Measurements from ENCODE around the gene VPREB1.
A peak's percentile ranks its signal among the peaks of the same experiment; 100 is the strongest.
"Not testable (repeated sequence)": the region's sequence is repeated elsewhere in the genome, so short reads cannot be mapped to it uniquely, and the experiment has no call there.

VPREB1 gene

DNA sequence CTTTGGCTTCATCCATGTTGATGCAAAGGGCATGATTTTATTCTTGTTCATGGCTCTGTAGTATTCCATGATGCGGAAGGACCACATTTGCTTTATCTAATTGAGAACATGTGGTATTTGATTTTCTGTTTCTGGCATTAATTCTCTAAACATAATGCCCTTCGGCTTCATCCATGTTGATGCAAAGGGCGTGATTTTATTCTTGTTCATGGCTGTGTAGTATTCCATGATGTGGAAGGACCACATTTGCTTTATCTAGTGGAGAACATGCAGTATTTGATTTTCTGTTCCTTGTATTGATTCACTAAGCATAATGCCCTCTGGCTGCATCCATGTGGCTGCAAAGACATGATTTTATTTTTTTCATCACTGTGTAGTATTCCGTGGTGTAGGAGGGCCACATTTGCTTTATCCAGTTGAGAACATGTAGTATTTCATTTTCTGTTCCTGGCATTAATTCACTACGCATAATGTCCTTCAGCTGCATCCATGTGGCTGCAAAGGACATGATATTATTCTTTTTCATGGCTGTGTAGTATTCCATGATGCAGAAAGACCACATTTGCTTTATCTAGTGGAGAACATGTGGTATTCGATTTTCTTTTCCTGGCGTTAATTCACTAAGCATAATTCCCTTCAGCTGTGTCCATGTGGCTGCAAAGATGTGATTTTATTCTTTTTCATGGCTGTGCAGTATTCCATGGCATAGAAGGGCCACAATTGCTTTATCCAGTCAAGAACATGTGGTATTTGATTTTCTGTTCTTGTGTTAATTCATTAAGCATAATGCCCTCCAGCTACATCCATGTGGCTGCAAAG lies 14.2 kb downstream of the VPREB1 start:
- not testable (repeated sequence) for H3K36me3 ChIP-seq (ENCODE audit: control insufficient read depth, insufficient read depth, low read length, severe bottlenecking); H3K9ac ChIP-seq (ENCODE audit: low read length); H3K4me1 ChIP-seq (ENCODE audit: control insufficient read depth, insufficient read depth, low read length); H3K27me3 ChIP-seq (replicated peaks; ENCODE audit: control insufficient read depth, insufficient read depth, low read length); H3K9me3 ChIP-seq (ENCODE audit: control insufficient read depth, low read length); DNase-seq (ENCODE audit: low read depth); H3K4me3 ChIP-seq (ENCODE audit: low read length)

DNA sequence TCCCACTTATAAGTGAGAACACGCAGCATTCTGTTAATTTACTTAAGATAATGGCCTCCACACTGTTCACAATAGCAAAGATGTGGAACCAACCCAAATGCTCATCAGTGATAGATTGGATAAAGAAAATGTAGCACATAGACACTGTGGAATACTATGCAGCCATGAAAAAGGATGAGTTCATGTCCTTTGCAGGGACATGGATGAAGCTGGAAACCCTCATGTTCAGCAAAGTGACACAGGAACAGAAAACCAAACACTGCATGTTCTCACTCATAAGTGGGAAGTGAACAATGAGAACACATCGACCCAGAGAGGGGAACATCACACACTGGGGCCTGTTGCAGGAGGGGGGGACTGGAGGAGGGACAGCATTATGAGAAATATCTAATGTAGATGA lies 15.6 kb downstream of the VPREB1 start:
- not testable (repeated sequence) for H3K27me3 ChIP-seq (replicated peaks; ENCODE audit: control insufficient read depth, insufficient read depth, low read length); DNase-seq (ENCODE audit: low read depth)

DNA sequence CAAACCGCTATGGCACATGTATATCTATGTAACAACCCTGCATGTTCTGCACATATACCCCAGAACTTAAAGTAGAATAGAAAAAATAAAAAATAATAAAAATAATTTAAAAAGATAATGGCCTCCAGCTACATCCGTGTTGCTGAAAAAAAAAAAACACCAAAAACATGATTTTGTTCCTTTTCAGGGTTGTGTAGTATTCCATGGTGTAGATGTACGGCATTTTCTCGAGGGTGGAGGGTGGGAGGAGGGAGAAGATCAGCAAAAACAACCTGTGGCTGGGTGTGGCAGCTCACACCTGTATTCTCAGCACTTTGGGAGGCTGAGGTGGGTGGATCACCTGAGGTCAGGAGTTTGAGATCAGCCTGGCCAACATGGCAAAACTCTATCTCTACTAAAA lies 16.0 kb downstream of the VPREB1 start:
- not testable (repeated sequence) for H3K9ac ChIP-seq (ENCODE audit: low read length); H3K4me3 ChIP-seq (ENCODE audit: low read length); H3K27me3 ChIP-seq (replicated peaks; ENCODE audit: control insufficient read depth, insufficient read depth, low read length); DNase-seq (ENCODE audit: low read depth); H3K36me3 ChIP-seq (ENCODE audit: control insufficient read depth, insufficient read depth, low read length, severe bottlenecking); H3K4me1 ChIP-seq (ENCODE audit: control insufficient read depth, insufficient read depth, low read length); H3K9me3 ChIP-seq (ENCODE audit: control insufficient read depth, low read length)

More for the DNA sequence above, 15.6 kb downstream of the VPREB1 start:
- H3K9me3 ChIP-seq (ENCODE audit: control insufficient read depth, low read length); H3K36me3 ChIP-seq (ENCODE audit: control insufficient read depth, insufficient read depth, low read length, severe bottlenecking); H3K4me1 ChIP-seq (ENCODE audit: control insufficient read depth, insufficient read depth, low read length); H3K9ac ChIP-seq (ENCODE audit: low read length); H3K4me3 ChIP-seq (ENCODE audit: low read length): not testable (repeated sequence)

DNA sequence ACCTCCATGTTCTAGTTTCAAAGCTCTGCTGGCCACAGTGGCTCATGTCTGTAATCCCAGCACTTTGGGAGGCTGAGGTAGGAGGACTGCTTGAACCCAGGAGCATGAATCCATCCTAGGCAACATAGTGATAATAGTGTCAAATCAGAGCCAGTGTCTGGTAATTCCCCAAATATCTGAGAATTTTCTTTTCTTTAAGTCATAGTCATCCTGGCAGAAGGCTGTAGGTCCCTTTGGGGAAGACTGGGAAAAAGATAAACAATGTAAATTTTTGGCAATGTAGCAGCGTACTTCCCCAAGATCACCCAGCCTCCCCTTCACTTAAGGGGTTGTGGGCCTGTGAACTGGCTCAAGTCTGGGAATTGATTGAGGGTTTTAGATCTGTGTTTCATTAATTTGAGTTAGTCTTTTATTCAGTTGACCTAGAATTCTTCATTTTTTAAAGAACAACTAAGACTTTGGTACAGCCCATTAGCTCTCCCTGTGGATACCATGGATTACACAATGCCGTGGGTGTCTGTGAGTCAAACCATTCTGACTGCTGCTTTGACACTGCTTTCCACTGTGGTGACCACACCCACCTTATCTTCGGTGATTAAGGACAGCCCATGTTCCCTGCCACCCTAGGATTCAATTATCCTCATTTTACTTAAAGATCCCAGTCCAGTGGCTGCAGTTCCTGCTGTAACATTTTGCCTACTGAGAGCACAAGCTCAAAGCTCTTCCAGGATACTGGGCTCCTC lies 17.9 kb downstream of the VPREB1 start:
- not testable (repeated sequence) for H3K4me1 ChIP-seq (ENCODE audit: control insufficient read depth, insufficient read depth, low read length); H3K9ac ChIP-seq (ENCODE audit: low read length); H3K27me3 ChIP-seq (replicated peaks; ENCODE audit: control insufficient read depth, insufficient read depth, low read length); H3K36me3 ChIP-seq (ENCODE audit: control insufficient read depth, insufficient read depth, low read length, severe bottlenecking); H3K9me3 ChIP-seq (ENCODE audit: control insufficient read depth, low read length); H3K4me3 ChIP-seq (ENCODE audit: low read length)
- DNase-seq (ENCODE audit: low read depth): peak; percentile 67

DNA sequence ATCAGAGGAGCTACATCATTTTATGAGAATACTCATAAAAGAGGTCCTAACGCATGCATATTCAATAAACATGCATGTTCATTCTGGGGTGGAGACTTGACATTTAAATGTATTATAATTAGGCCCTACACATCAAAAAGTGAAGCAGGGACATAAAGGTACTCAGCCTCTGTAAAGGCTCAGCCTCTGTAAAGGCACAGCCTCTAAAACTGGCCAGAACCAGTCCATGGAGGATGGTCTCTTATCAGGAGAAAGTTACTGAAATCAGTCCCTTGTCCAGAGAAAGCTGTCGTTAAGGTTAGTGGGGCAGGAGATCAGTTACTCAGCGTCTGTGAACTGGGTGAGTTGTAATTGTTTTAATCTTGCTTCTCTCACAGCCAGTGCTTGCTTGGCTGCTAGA lies 19.2 kb downstream of the VPREB1 start:
- H3K4me3 ChIP-seq (ENCODE audit: low read length); DNase-seq (ENCODE audit: low read depth); H3K36me3 ChIP-seq (ENCODE audit: control insufficient read depth, insufficient read depth, low read length, severe bottlenecking); H3K4me1 ChIP-seq (ENCODE audit: control insufficient read depth, insufficient read depth, low read length); H3K9ac ChIP-seq (ENCODE audit: low read length); H3K27me3 ChIP-seq (replicated peaks; ENCODE audit: control insufficient read depth, insufficient read depth, low read length); H3K9me3 ChIP-seq (ENCODE audit: control insufficient read depth, low read length): not testable (repeated sequence)

DNA sequence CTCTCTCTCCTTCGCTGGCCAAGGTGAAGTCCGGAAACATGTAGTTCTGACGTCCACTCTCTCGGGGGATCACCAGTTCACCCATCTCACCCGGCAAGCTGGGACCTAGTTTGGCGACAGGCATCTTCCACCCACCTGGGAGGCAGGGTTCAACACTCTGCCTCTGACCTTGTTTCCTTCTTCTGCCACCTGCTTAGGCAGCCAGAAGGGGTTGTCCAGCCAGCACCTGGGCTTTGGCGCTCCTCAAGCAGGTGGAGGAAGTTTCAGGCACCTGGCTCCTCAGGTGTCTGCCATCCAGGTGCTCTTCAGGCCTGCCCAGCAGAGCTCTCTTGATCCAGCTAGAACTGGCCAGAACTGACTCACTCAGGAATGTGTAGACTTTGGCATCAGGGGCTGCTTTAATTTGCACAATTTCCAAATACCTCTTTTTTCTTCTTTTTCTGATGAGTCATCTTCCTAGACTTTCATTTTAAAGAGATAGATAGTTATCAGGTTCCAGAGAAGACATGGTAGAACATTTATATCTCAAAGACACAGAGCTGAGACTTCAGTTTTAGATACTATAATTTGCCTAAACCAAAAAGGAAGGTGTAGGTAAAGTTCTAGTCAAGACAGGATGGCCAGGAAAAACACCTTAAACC lies 25.6 kb downstream of the VPREB1 start:
- H3K27me3 ChIP-seq (replicated peaks; ENCODE audit: control insufficient read depth, insufficient read depth, low read length); H3K4me3 ChIP-seq (ENCODE audit: low read length); H3K9ac ChIP-seq (ENCODE audit: low read length); H3K36me3 ChIP-seq (ENCODE audit: control insufficient read depth, insufficient read depth, low read length, severe bottlenecking); DNase-seq (ENCODE audit: low read depth); H3K4me1 ChIP-seq (ENCODE audit: control insufficient read depth, insufficient read depth, low read length); H3K9me3 ChIP-seq (ENCODE audit: control insufficient read depth, low read length): not testable (repeated sequence)

DNA sequence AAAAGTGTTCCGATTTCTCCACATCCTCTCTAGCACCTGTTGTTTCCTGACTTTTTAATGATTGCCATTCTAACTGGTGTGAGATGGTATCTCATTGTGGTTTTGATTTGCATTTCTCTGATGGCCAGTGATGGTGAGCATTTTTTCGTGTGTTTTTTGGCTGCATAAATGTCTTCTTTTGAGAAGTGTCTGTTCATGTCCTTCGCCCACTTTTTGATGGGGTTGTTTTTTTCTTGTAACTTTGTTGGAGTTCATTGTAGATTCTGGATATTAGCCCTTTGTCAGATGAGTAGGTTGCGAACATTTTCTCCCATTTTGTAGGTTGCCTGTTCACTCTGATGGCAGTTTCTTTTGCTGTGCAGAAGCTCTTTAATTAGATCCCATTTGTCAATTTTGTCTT lies 32.8 kb downstream of the VPREB1 start:
- not testable (repeated sequence) for H3K27me3 ChIP-seq (replicated peaks; ENCODE audit: control insufficient read depth, insufficient read depth, low read length); H3K4me1 ChIP-seq (ENCODE audit: control insufficient read depth, insufficient read depth, low read length); H3K4me3 ChIP-seq (ENCODE audit: low read length); H3K9me3 ChIP-seq (ENCODE audit: control insufficient read depth, low read length); H3K9ac ChIP-seq (ENCODE audit: low read length); H3K36me3 ChIP-seq (ENCODE audit: control insufficient read depth, insufficient read depth, low read length, severe bottlenecking); DNase-seq (ENCODE audit: low read depth)

DNA sequence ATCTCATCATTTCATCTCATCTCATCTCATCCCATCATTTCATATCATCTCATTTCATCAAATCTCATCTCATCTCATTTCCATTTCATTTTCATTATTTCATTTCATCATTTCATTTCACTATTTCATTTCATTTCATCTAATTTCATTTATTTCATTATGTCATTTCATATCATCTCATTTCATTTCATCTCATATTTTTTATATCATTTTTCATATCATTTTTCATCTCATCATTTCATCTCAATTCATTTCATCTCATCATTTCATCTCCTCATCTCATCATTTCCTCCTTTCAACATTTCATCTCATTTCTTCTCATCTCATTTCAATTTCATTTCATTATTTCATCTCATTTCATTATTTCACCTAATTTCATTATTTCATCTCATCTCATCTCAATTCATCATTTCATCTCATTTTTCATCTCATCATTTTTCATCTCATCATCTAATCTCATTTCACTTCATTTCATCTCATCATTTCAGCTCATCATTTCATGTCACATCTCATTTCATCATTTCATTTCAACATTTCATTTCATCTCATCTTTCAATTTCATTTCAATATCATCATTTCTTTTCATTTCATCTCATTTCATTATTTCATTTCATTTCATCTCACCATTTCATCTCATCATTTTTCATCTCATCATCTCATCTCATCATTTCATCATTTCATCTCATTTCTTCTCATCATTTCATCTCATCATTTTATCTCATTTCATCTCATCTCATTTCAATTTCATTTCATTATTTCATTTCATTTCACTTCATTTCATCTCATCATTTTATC lies 40.6 kb downstream of the VPREB1 start:
- not testable (repeated sequence) for H3K36me3 ChIP-seq (ENCODE audit: control insufficient read depth, insufficient read depth, low read length, severe bottlenecking); H3K4me1 ChIP-seq (ENCODE audit: control insufficient read depth, insufficient read depth, low read length); DNase-seq (ENCODE audit: low read depth); H3K4me3 ChIP-seq (ENCODE audit: low read length); H3K9ac ChIP-seq (ENCODE audit: low read length); H3K27me3 ChIP-seq (replicated peaks; ENCODE audit: control insufficient read depth, insufficient read depth, low read length); H3K9me3 ChIP-seq (ENCODE audit: control insufficient read depth, low read length)

DNA sequence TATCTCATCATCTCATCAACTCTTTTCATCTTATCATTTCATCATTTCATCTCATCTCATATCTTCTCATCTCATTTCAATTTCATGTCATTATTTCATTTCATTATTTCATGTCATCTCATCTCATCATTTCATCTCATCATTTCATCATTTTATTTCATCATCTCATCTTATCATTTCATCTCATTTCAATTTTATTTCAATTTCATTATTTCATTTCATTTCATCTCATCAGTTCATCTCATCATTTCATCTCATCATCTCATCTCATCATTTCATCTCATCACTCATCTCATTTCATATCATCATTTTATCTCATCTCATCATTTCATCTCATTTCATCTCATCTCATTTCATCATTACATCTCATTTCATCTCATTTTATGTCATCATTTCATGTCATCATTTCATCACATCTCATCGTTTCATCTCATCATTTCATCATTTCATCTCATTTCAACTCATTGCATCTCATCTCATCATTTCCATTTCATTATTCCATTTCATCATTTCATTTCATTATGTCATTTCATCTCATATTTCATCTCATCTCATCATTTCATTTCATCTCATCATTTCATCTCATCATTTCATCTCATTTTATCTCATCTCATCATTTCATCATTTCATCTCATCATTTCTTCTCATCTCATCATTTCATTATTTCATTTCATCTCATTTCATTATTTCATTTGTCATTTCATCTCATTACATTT lies 42.0 kb downstream of the VPREB1 start:
- not testable (repeated sequence) for H3K27me3 ChIP-seq (replicated peaks; ENCODE audit: control insufficient read depth, insufficient read depth, low read length); H3K4me3 ChIP-seq (ENCODE audit: low read length); H3K9ac ChIP-seq (ENCODE audit: low read length); DNase-seq (ENCODE audit: low read depth); H3K9me3 ChIP-seq (ENCODE audit: control insufficient read depth, low read length); H3K4me1 ChIP-seq (ENCODE audit: control insufficient read depth, insufficient read depth, low read length); H3K36me3 ChIP-seq (ENCODE audit: control insufficient read depth, insufficient read depth, low read length, severe bottlenecking)

DNA sequence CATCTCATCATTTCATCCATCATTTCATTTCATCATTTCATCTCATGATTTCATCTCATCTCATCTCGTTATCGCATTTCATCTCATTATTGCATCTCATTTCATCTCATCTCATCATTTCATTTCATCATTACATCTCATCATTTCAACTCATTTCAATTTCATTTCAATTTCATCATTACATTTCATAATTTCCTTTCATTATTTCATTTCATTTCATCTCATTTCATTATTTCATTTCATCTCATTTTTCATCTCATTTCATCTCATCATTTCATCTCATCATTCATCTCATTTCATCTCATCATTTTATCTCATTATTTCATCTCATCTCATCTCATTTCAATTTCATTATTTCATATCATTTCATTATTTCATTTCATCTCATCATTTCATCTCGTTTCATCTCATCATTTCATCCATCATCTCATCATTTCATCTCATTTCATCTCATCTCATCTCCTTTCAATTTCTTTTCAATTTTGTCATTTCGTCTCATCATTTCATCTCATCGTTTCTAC lies 42.6 kb downstream of the VPREB1 start:
- H3K4me1 ChIP-seq (ENCODE audit: control insufficient read depth, insufficient read depth, low read length); H3K27me3 ChIP-seq (replicated peaks; ENCODE audit: control insufficient read depth, insufficient read depth, low read length): not testable (repeated sequence)

More for the DNA sequence above, 42.6 kb downstream of the VPREB1 start:
- H3K9ac ChIP-seq (ENCODE audit: low read length); H3K9me3 ChIP-seq (ENCODE audit: control insufficient read depth, low read length); H3K4me3 ChIP-seq (ENCODE audit: low read length); H3K36me3 ChIP-seq (ENCODE audit: control insufficient read depth, insufficient read depth, low read length, severe bottlenecking); DNase-seq (ENCODE audit: low read depth): not testable (repeated sequence)

Data from adipocyte (in vitro differentiated cells).